Thymus (tissue), 11 donors: ENCODE results near the gene CSRP3. TPM values are rescaled to one million over a fixed set of nuclear protein-coding genes. Genes with fewer than 3 reads are reported as not detected.

Source experiments
- DNase-seq, 9 donors: peaks; one replicate each; pipeline ENCODE4 v3.0.0-alpha.2; 2013; ENCODE audit warnings: low spot score in 9 of 9, low read depth in 6 of 9, missing footprints in 1 of 9
- H3K27ac ChIP-seq, 2 donors: one replicate each; pipeline ENCODE4 v1.5.1; 2013; ENCODE audit warnings: control low read depth in 1 of 2, low read depth in 1 of 2, low read length in 1 of 2, mild to moderate bottlenecking in 1 of 2, moderate library complexity in 1 of 2
- H3K27me3 ChIP-seq, 2 donors: one replicate each; pipeline ENCODE4 v1.5.1; 2013; ENCODE audit warnings: low read length in 1 of 2; ENCODE audit not compliant: control insufficient read depth in 2 of 2, insufficient read depth in 1 of 2
- H3K36me3 ChIP-seq, 2 donors: one replicate each; pipeline ENCODE4 v1.5.1; 2013; ENCODE audit warnings: low read length in 1 of 2, mild to moderate bottlenecking in 1 of 2, moderate library complexity in 1 of 2; ENCODE audit not compliant: control insufficient read depth in 2 of 2, insufficient read depth in 2 of 2
- H3K4me1 ChIP-seq, 2 donors: one replicate each; pipeline ENCODE4 v1.5.1; 2013; ENCODE audit warnings: low read length in 2 of 2; ENCODE audit not compliant: control insufficient read depth in 2 of 2, insufficient read depth in 2 of 2
- H3K4me3 ChIP-seq, 2 donors: one replicate each; pipeline ENCODE4 v1.5.1; 2013; ENCODE audit warnings: low read length in 2 of 2, control low read depth in 1 of 2, mild to moderate bottlenecking in 1 of 2
- H3K9me3 ChIP-seq, 2 donors: one replicate each; pipeline ENCODE4 v1.5.1; 2013; ENCODE audit warnings: low read length in 1 of 2, mild to moderate bottlenecking in 1 of 2; ENCODE audit not compliant: control insufficient read depth in 2 of 2, insufficient read depth in 1 of 2
- WGBS: extraction: QIAGEN DNeasy Blood & Tissue Kit; methylation state at CpG from one replicate; pipeline ENCODE4 v1.1.7; 2013; 5-methylcytosine and 5-hydroxymethylcytosine counted together
- polyA plus RNA-seq: library from polyadenylated mRNA; stranded (reverse); fragments of 200-250 nt; gene quantifications from one replicate; pipeline ENCODE4 v1.2.3, GENCODE V29; 2013
- total RNA-seq: library from RNA; stranded (reverse); fragments of 120-200 nt; gene quantifications from one replicate; pipeline ENCODE4 v1.2.4, GENCODE V29; 2013
- donor health status: healthy.

Gene CSRP3
- total and polyA plus RNA-seq, 2 donors, result 0.37 to 0.38 TPM

DNA sequence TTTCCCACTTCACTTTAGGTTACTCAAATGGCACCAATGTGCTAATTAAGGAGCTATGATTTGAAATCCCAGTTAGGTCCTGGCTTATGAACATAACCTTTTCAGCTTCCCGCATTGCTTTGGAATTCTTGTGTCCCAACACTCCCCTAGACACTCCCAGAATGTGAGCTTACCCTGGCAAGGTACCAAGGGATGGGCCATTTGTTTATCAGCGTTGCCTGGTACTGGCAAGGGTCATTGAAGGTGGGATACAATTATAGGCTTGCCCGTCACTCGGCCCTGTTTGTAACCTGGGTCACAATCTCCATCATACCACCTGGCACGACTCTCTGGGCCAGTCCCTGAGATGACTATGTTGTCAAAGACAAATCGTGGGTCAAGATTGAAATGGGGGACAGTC, 5.4 kb downstream of the CSRP3 start:
- Histone ChIP-seq H3K9me3 (no peaks in the 10 kb centered on the region), H3K4me1 (no peaks in the 10 kb centered on the region), H3K4me3 (no peak overlapping the region), H3K27ac (no peak overlapping the region), H3K27me3 (no peaks in the 10 kb centered on the region), H3K36me3 (no peaks in the 10 kb centered on the region)
- no peak for DNase-seq
- 94% methylated on average over 6 of the region's 6 CpGs for WGBS

DNA sequence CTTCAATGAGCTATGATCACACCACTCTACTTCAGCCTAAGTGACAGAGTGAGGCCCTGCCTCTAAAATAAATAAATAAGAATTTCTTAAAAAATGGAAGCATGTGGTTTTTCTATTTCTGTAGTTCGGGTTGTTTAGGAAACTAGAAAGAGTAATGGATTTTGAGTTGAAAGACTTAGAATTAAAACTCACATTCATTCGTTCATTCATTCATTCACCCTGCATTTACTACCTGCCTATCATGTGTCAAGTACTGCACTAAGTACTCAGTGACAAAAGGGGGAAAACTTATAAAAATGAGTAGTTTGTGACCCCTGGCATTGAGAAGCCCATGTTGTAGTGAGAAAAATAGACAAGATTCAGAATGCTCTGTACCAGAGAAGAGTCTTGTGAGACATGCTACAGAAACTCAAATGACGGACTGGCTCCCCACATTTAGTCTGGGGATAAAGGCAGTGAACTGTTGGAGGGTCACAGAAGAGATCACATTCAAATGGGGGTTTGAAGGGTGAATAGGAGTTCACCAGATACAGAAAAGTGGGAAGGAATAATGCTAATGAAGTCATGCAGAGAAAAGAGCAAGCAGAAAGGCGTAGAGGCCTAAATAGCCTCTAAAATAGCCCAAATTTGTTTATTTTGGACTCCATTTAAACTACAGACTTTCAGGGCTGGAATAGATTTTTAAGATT, 7.0 kb downstream of the CSRP3 start:
- Histone ChIP-seq H3K27me3 (no peaks in the 10 kb centered on the region), H3K36me3 (no peaks in the 10 kb centered on the region), H3K4me1 (no peaks in the 10 kb centered on the region), H3K27ac (no peak overlapping the region), H3K9me3 (no peaks in the 10 kb centered on the region), H3K4me3 (no peak overlapping the region)
- WGBS, result 93% methylated on average over 4 of the region's 4 CpGs
- DNase-seq, result no peak

DNA sequence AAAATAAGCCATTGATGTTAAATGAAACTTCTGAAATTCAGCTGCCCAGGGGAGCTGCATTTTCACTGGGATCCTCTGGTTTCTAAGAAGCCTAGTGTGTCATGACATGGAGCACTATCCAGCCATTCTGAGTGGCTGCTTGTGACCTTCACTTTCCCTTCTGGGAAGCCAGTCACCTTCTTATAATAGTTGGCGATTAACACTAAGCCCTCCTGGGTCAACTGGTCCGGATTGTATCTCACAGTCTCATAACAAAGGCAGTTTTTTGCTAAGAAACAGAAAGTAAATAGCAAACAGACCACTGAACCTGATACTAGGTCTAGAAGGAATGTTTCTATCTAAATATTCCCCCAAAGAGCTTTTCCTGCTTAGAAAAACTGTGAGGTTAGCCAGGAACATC, 7.9 kb downstream of the CSRP3 start:
- H3K27me3 ChIP-seq, result no peaks in the 10 kb centered on the region
- H3K4me3 ChIP-seq, result no peak overlapping the region
- no peaks in the 10 kb centered on the region for H3K36me3 ChIP-seq
- no peaks in the 10 kb centered on the region for H3K4me1 ChIP-seq
- H3K9me3 ChIP-seq, result no peaks in the 10 kb centered on the region
- no peak overlapping the region for H3K27ac ChIP-seq
- WGBS, result 92% methylated on average over 2 of the region's 2 CpGs
- no peak for DNase-seq

DNA sequence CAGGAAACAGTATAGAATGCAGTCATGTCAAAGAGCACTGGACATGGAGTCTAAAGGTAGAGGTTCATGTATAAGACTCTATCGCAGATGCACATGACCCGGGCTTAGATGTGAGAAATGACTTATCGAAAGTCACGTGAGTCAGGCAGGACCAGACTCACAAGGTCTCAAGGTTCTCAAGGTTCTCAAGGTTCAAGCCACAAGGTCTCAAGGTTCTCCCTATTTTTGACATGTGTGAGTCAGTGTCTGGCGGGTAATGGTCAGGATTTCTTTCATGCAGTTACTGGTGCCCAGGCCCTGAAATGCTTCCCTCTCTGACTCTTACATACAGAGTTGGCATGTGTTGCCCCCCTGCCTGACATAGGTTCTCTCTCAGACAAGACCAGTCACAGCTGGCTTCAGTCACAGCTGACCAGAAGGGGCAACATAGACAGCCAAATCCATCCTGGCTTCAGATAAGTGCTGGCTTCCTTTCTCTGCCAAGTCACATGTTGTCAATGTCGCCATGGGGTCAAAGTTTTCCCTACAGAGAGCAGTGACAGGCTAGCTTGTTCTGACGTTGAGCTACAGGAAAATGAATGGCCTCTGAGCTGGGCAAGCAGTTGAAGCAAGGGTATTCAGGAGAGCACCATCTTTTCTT, 10.1 kb downstream of the CSRP3 start:
- DNase-seq, result no peak
- Histone ChIP-seq H3K27me3 (no peaks in the 10 kb centered on the region), H3K36me3 (no peaks in the 10 kb centered on the region), H3K4me3 (no peak overlapping the region), H3K4me1 (no peaks in the 10 kb centered on the region), H3K9me3 (no peaks in the 10 kb centered on the region), H3K27ac (no peak overlapping the region)
- WGBS, result 95% methylated on average over 7 of the region's 7 CpGs

DNA sequence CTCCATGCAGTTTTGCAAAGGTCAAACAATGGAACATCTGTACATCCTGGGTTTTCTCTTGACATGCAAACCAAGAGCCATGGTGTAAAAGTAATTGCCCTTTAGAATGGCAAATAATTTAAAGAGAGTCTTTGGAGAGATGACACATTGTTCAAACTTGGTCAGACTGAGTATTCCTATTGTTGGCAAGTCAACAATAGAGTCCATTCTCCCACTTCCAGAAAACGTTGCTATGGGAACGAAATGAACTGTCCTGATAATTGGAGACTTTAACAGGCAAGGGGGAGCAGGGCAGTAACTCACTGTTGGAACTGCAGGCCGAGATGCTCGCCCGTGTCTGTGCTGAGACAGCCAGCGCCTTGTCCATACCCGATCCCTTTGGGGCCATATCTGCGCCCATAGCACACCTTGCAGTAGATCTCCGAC, 13.9 kb downstream of the CSRP3 start:
- Histone ChIP-seq H3K27ac (no peak overlapping the region), H3K27me3 (no peaks in the 10 kb centered on the region), H3K4me3 (no peak overlapping the region), H3K9me3 (no peaks in the 10 kb centered on the region), H3K4me1 (no peaks in the 10 kb centered on the region), H3K36me3 (no peaks in the 10 kb centered on the region)
- DNase-seq, result no peak
- 96% methylated on average over 9 of the region's 9 CpGs for WGBS

DNA sequence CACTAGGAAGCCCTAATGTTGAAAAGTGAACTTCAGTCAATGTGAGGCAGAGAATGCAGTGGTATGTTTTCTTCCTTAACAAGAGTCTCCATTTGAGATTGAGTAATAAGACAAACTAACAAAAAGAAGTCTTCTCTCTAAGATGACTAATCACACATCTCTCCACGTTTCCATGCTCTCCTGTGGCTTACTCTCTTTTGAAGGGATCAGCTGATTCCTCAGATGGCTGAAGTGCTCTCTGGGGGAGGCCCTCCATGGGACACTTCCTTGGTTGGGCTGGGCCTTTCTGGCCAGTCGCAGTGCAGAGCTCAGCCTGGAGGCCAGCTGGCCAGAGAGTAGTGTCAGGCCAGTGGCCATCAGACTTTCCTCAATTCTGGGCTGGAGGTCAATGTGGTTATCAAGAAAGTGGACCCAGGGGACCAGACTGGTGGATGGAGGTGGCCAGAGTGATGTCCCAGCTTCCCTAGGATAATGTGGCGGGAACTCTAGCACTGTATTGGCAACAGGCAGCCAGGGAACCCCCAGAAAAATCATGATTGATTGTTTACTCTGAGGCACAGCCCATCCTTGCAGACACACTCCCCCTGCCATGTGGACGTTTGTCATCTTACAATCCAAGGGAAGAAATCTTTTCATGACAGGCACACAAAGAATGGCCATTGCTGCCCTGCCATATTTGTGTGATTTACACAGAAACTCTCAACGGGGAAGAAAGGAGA, 14.5 kb downstream of the CSRP3 start:
- WGBS, result 89% methylated on average over 5 of the region's 5 CpGs
- H3K9me3 ChIP-seq, result no peaks in the 10 kb centered on the region
- no peak for DNase-seq
- H3K36me3 ChIP-seq, result no peaks in the 10 kb centered on the region
- no peak overlapping the region for H3K4me3 ChIP-seq
- H3K27ac ChIP-seq, result no peak overlapping the region
- H3K27me3 ChIP-seq, result no peaks in the 10 kb centered on the region
- H3K4me1 ChIP-seq, result no peaks in the 10 kb centered on the region

DNA sequence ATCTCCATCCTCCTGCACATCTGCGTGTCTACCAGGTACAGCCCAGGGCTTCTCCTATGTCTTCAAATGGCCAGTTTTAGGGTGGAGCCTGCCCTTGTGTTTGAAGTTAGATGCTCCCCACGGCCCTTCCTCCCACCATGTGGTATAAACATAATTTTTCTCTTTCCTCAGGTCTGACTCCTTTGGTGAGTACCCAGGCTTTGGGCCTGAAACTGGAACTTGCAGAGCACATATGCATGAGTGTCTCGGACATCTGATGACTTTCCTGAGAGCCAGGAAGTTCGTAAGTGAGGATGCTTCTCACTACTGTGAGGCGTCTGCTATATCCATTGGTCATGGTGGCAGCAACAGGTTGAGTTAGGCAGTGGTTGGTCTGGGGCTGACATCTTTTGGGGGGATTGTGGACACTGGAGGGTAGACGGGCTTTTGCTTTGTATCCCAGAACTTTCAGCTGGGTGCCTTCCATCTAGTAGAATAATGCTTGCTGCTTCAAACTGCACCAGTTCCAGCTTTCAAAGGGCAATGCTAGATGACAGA, 16.2 kb downstream of the CSRP3 start:
- Histone ChIP-seq H3K4me3 (no peak overlapping the region), H3K27ac (no peak overlapping the region), H3K4me1 (no peaks in the 10 kb centered on the region), H3K27me3 (no peaks in the 10 kb centered on the region), H3K9me3 (no peaks in the 10 kb centered on the region), H3K36me3 (no peaks in the 10 kb centered on the region)
- DNase-seq, result no peak
- 77% methylated on average over 6 of the region's 6 CpGs for WGBS

DNA sequence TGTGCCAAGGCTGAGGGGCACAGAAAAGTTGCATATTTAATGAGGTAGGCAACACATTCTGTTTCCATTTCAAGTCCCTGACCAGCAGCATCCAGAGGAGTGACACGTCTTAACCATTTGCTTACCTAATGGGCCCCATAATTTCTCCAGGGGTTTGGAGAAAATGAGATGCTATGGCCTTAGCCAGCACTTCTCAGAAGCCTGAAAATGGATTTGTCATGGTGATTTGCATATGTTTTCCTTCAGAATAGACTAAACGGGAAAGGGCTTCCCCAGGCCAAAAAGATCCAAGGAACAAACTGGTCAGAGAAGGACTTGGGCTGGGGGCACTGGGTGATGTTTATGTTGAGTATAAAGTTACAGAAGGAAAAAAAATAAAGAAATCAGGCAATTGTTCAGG, 16.7 kb downstream of the CSRP3 start:
- Histone ChIP-seq H3K36me3 (no peaks in the 10 kb centered on the region), H3K27me3 (no peaks in the 10 kb centered on the region), H3K9me3 (no peaks in the 10 kb centered on the region), H3K4me1 (no peaks in the 10 kb centered on the region), H3K27ac (no peak overlapping the region), H3K4me3 (no peak overlapping the region)
- DNase-seq, result no peak
- 93% methylated on average over 2 of the region's 2 CpGs for WGBS

DNA sequence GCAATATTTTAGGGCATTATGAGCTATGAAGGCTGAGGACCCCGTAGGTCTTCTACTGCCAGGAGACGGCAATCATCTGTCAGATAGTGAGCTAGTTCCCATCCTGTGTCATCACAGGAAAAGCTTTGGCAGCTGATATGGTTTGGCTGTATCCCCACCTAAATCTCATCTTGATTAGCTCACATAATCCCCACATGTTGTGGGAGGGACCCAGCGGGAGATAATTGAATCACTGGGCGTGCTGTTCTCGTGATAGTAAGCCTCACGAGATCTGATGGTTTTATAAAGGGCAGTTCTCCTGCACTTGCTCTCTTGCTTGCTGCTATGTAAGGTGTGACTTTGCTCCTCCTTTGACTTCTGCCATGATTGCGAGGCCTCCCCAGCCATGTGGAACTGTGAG, 18.1 kb downstream of the CSRP3 start:
- Histone ChIP-seq H3K9me3 (no peaks in the 10 kb centered on the region), H3K36me3 (no peaks in the 10 kb centered on the region), H3K4me3 (no peak overlapping the region), H3K27ac (no peak overlapping the region), H3K4me1 (no peaks in the 10 kb centered on the region), H3K27me3 (no peaks in the 10 kb centered on the region)
- DNase-seq, result no peak
- 97% methylated on average over 7 of the region's 7 CpGs for WGBS
